Right renal pelvis (tissue), 4 donors: ENCODE results near the gene ACCS. TPM values are rescaled to one million over a fixed set of nuclear protein-coding genes. Genes with fewer than 3 reads are reported as not detected.

Experiments
- DNase-seq, 4 donors: peaks; one replicate each; pipeline ENCODE4 v3.0.0-alpha.2; 2013; ENCODE audit warnings: low read depth in 4 of 4, low spot score in 3 of 4, missing footprints in 1 of 4
- polyA plus RNA-seq, 4 donors: library from polyadenylated mRNA; unstranded; fragments of 120-200 nt; gene quantifications; one replicate each; pipeline ENCODE4 v1.2.1, GENCODE V29; 2013; ENCODE audit not compliant: insufficient read length in 4 of 4

The ACCS gene, protein sequence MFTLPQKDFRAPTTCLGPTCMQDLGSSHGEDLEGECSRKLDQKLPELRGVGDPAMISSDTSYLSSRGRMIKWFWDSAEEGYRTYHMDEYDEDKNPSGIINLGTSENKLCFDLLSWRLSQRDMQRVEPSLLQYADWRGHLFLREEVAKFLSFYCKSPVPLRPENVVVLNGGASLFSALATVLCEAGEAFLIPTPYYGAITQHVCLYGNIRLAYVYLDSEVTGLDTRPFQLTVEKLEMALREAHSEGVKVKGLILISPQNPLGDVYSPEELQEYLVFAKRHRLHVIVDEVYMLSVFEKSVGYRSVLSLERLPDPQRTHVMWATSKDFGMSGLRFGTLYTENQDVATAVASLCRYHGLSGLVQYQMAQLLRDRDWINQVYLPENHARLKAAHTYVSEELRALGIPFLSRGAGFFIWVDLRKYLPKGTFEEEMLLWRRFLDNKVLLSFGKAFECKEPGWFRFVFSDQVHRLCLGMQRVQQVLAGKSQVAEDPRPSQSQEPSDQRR
- polyA plus RNA-seq = 10 to 100 TPM; 21.0 to 46.8 (median 37.9) TPM

DNA sequence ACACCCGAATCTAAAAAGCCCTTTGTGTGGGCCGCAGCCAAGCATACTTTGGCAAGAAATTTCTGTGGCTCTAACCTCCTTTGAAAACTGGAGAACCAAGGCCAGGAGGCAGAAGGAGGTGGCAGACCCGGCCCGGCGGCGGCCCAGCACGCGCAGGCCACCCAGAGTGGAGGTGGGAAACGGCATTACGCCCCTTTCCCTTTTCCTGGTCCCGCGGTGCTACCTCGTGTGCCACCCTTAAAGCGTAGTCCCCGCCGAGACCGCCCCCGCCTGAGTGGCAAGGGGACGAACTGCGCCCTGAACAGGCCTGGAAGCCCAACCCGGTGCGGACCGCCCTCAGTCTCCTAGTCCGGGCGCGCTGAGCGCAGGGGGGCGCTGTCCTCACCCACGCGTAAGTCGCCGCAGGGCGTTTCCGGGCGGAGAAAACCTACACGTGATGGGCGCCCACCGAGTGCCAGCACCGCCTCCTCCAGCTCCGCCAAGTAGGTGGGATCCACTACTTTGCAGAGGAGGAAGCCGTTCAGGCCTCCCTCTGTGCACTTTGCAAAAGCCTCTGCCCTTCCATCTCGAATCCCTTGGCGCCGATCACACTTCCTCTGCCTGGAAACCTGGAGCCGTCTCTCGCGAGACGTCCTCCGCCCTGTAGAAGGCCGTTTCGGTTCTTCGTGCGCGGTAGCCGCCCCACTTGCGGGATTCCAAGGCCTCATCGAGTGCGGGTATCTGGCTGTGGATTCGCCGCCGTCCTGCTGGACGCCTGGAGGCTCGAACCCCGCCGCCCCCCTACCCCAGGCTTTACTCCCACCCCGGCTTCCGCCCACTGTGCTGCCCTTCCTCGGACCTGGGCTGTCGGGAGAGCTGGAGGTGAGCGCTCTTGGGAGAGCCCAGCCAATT lies at the start of gene ACCS:
TSS of gene ACCS (plus strand) at position 430 of the 891 bp plus-strand sequence. CDS start 1,358 bp downstream, outside the sequence.
- DNase-seq = peak; percentile 83 to 92 (median 87)

DNA sequence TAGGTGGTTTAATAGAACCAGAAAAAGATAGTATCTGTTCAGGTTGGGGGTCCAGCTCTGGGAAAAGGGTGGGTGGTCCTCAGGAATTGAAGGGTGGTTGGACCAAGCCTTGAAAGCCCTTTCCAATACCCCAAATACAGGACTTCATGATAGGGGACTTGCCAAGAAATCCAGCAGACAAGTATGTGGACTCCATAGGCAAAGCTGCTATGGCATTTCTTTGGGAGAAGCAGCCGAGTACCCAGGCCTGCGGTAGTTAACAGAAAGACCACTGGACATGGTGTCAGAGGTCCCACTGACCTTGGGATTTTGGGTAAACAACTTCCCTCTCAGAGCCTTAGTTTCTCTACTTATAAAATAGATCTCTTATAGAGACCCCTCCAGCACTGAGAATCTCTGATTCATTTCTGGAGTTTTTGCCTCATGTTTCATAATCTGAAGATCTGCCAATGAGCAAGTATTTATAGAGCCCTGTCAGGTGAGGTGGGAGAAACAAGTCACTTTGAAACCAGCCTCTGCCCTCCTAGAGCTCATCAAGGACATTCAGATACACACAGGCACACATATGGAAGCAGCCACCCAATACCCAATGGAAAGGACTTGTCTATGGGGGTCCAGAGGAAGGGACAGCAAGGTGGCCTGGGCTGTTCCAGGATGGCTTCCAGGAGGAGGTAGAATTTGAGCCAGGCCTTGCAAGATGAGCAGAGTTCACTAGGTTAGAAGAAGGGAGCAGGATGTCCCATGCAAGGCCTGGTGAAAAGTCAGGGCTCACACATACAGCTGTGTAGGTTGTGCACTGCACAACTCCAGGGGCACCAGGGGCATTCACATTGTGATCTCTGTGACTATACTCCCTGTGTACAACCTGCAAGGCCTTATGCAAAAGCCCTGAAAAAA lies 49.3 kb upstream of the ACCS start:
- no peak for DNase-seq

DNA sequence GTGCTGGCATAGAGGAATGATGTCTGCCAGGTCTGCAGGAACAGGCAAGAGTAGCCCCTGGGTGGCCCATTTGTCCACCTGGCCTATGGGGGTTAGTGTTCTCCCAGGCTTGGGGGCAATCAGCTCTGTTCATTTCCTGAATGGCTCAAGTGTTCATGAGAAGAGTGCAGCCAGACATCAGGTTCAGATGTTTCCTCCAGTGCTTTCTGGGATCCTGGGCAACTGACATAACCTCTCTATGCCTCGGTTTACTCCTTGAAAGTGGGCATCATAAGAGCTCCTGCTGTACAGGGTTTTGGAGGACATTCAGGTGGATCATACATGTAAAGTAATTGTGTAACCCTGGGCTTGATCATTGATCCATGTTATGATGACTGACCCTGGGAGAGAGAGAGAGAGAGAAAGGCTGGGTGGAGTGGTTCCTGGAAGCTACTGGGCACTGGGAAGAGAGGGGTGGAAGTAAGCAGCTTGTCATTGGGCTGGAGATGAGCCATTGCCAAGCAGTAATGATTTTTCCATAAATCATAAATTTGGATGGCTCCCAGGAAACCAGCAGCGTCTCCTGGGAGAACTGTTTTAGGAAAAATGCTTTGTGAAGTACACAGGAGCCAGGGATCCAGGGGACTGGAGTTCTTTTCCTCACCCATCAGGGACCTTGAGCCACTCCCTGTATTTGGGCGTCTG lies 48.5 kb upstream of the ACCS start:
- DNase-seq = no peak

DNA sequence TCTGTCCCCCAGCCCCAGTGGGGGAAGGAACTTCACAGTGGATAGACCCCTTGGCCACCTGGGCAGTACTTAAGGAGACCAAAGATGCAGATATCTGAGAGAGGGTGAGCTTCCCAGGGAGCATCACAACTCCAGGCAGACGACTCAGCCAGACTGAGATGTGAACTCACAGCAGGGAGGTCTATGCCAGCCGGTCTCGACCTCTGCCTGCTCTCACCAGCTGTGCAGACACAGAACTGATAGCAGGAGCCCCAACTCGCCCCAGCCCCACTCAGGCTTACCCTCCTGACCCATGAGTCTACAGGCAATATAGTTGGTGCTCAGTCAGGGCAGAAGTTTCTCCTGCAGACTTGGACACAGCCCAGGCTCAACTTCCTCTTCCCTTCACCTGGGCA lies 47.9 kb upstream of the ACCS start:
- DNase-seq = no peak

DNA sequence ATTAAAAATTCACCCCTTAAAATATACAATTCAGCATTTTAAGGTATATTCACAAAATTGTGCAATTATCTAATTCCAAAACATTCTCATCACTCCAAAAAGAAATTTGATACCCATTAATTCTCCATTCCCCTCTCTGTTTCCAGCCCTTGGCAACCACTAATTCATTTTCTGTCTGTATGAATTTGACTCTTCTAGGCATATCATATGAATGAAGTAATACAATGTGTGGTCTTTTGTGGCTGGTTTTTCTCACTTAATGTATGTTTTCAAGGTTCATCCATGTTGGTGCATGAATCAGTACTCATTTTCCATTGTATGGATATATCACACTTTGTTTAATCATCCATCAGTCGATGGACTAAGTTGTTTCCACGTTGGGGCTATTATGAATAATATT lies 47.2 kb upstream of the ACCS start:
- no peak for DNase-seq

DNA sequence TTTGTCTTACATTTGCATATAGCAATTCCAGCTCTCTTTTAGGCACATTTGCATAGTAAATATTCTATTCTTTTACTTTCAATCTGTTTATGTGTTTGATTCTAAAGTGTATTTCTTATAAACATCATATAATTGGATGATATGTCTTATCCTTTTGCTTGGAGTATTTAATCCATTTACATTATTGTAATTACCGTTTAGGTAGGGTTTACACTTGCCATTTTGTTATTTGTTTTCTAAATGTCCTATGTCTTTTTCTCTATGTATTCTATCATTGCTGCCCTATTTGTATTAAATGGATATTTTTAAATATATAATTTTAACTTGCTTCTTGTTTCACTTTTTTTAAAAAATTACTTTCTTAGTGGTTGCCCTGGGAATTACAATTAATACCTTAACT lies 41.1 kb upstream of the ACCS start:
- no peak for DNase-seq

DNA sequence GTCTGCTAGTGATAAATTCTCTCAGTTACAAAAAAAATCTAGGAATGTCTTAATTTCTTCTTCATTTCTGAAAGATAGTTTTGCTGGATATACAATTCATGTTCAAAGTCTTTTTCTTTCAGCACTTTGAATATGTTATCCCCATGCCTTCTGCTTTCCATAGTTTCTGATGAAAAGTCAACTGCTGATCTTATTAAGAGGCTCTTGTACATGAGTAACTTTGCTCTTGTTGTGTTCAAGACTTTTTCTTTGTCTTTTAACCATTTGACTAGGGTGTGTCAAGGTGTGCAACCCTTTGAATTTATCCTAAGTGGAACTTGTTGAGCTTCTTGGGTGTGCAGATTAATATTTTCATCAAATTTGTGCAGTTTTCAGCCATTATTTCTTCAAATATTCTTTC lies 40.3 kb upstream of the ACCS start:
- DNase-seq = no peak

DNA sequence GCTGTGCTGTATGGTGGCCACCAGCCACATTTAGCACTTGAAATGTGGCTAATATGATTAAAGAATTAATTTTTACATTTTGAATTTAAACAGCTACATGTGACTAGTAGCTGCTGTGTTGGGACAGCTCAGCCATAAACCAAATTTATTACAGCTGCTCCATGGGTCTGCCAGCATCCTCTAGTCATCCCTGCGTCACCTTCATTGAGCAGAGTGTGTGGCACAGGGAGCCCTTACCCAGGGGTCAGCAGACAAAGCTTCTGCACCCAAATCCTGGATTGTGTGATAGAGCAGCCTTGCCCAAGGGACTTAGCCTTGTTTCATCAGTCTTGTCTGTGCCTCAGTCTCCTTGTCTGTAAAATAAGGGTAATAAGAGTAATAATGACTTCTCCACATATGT lies 37.7 kb upstream of the ACCS start:
- DNase-seq = no peak

DNA sequence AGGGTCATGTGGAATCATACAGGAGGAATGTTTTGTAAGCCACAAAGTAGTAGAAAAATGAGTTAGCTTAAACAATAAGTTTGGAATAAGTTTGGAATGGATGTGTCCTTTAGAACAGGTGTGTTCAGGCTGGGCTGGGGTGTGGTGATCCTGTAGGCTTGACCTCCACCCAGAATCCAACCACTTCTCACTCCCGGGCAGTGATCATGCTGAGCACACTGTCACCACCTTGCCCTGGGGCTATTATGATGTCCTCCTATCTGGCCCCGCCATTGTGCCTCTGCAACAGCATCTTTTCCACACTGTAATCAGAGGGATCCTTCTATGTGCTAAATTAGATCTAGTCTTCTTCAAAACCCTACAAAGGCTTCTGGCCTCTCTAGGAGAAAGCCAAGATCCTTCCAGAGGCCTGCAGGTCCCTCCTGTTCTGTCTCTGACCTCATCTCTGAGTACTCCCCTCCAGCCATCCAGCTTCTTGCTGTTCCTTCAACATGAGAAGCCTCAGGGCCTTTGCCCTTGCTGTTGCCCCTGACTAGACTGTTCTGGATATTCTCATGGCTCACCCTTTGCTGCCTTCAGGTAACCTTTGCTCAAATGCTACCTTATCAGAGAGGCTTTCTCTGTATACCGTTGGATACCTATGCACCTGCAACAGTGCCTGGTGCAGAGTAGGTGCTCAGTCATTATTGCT lies 37.1 kb upstream of the ACCS start:
- no peak for DNase-seq

DNA sequence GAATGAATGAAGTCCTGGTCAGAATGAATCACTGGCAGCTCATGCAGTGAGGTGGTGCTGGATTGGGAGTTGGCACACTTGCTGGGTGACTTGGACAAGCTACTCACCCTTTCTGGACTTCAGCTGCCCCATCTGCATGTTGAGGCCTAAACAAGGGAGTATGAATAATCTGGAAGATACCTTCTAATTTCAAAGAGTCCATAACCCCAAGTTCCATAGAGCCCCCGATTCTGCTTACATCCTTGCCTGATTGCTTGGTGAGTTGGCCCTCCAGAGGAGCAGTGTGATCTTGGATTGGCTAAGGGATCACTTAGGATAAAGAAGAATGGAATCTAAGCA lies 36.6 kb upstream of the ACCS start:
- DNase-seq = no peak

DNA sequence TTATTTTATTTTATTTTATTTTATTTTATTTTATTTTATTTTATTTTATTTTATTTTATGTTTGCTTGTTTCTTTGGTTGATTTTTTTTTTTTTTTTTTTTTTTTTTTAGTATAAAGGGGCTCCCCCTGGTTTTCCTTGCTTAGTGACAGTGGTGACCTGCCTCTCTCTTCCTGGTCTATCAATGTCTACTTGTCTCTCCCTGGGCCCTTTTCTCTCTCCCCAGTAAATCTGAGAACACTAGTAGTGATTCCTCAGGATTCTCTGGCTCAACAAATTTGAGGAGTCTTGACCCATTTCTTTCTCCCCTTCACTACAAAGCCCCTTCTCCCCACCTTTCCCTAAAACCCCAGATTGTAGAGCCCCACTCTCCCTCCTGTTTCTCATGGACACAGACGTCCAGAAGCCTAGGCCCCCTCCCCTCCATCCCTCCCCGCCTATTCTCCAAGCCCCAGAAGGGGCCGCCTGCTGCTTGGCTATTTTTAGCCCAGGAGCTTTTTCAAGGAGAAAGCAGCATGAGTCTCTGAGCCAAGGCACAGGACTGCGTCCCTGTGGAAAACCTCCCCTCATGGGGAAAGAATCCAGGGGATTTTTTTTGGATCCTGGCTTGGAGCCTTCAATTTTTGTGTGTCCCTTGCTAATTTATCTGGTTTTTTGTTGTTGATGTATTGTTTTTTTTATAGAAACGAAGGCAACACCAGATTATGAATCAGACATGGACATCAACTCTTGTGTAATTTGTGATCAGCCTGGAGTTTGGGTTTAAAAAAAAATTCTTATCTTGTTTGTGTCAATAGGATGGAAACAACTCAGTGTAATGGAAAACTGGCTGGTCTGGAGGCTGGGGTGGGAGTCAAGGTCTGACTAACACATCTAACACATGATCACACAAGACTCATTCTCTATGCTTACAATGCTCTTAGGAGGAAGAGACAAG lies 35.8 kb upstream of the ACCS start:
- DNase-seq = peak in 3 of 4 donors; percentile 10 to 31 (median 23)

DNA sequence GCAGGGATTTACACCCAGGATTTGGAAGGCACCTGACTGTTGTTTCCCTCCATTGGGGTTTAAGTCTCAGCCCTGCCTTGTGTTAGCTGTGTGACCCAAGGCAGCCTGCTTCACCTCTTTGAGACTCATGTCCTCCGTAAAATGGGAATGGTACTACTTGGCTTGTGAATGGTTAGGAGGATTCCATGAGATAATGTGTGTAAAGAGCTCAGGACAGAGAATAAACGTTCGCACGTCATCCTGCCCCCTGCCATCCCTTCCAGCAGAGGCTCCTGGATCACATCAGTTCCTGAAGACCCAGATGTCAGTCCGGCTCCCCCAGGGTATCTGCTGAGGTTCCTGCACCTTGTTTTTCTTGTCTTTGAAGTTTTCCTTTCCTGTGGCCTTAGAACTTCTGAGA lies 35.1 kb upstream of the ACCS start:
- no peak for DNase-seq

DNA sequence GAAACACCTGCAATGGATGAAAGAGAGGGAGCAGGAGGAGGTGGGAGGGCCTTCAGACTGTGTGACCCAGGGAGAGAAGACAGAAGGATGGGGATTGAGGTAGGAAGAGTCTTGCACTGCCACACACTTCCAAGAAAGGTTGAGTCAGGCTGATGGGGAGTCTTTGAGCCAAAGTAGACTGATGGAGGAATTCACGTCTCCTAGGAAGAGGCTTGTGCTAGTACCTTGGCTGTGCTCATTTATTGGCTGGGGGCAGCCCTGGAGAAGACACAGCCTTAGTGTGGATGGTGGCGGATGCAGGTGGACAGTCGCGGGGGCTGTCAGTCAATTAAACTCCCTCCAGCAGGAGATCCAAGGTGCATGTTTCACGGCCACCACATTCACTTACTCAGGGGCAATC lies 34.5 kb upstream of the ACCS start:
- DNase-seq = no peak

DNA sequence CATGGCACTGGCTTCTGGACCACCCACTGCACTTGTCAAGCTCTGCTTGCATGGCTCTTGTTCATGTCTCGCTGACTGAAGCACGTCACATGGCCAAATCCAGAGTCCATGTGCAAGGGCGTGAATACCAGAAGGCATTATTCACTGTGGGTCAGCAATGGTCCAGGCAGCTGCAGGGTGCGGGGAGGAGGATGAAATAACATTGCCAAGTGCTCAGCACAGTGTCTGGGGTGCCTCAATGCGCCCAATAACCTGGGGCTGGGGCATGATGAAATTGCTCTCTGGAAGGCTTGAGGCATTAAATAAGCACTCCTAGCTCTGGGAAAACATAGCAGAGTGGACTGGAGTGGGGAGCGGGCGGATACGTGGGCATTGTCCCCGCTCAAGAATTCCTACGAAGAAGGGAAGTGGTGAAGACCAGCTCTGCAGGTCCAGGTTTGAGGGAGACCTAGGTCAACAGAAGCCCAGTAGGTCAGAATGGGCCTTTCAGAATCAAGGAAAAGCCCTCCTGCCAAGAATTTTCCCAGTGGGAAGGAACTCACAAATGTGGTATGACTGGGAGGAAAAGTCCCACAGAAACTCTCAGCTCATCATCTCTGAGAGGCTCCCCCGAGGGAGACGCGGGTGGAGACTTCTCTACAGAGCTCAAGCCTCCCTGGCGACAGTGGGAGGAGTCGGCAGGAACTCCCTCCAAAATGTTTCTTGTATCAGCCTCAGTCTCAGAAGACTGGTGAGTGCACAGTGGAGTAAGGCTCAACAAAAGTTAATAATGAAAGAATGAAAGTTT lies 33.6 kb upstream of the ACCS start:
- no peak for DNase-seq

DNA sequence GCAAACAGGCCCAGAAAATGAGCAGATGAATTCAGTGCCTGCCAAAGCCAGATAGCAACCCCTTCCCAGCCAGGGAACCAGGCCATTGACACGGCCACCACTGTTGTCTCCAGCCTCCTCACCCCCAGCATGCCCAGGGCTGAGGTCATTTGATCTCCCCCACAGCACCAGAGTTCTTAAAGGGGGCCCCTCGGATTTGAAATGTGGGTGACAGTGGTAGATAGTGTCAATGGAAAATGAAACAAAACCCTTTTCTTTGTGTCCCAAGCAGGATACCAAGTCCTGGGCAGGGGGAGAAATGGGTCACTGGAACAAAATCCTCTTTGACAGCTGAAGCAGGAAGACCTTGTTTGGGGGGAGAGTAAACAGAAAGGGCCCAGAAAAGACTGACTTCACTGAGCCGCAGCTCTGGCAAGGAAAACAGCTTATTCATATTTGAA lies 32.6 kb upstream of the ACCS start:
- DNase-seq = no peak

DNA sequence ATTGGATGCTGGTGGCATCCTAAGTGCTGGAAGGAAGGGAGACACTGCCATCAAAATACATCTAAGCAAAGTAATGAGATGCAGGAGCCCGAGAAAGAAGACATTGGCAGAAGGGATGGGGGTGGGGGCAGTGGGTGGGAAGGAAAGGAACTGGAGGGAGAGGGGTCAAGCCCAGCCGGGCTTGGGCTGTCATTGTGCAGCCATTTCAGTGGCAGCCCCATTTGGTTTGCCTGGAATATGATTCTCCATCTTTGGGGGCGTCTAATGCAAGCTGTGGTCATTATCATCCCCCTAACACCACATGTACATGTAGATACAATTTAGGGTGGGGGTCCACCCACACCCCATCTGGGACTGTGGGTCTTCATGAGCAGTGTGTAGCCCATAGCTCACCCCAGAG lies 32.2 kb upstream of the ACCS start:
- DNase-seq = no peak

DNA sequence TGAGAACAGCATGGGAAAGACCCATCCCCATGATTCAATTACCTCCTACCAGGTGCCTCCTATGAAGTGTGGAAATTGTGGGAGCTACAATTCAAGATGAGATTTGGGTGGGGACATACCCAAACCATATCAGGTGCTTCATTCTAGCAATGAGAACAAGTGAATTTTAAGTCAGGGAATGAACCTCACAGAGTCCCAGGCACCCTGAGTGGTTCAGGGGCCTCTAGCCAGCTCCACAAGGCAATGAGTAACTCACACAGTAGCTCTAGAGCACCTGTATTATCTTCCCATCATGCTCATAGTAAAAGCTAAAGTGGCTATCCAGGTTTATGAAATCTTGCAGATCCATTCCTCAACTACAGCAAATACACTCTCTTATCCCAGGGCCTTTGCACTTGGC lies 31.4 kb upstream of the ACCS start:
- no peak for DNase-seq
